Esophagus muscularis mucosa (tissue), 4 donors: ENCODE measurements around the gene CD7. TPM values are rescaled to one million over a fixed set of nuclear protein-coding genes. Genes with fewer than 3 reads are reported as not detected.

Experiments
- DNase-seq: peaks from one replicate; pipeline ENCODE4 v3.0.0-alpha.2; 2017; ENCODE audit errors: extremely low spot score
- H3K27ac ChIP-seq, 4 donors: fragments of 200-600 bp; sonication (generic); replicated peaks in 1 of 4; 1 replicate in 3 of 4; 2 replicates in 1 of 4; pipeline ENCODE4 v1.5.1; 2016 to 2019; ENCODE audit warnings: mild to moderate bottlenecking in 1 of 4
- H3K27me3 ChIP-seq, 4 donors: fragments of 200-600 bp; sonication (generic); one replicate each; pipeline versions ENCODE4 v1.5.1 to v1.6.0; 2016 to 2019
- H3K36me3 ChIP-seq, 4 donors: fragments of 200-600 bp; sonication (generic); one replicate each; pipeline ENCODE4 v1.5.1; 2016 to 2019
- H3K4me1 ChIP-seq, 4 donors: fragments of 200-600 bp; sonication (generic); one replicate each; pipeline ENCODE4 v1.5.1; 2016 to 2019
- H3K4me3 ChIP-seq, 4 donors: fragments of 200-600 bp; sonication (generic); 1 replicate in 2 of 4; 2 replicates in 2 of 4; pipeline ENCODE4 v1.5.1; 2016 to 2019; ENCODE audit warnings: mild to moderate bottlenecking in 4 of 4, moderate library complexity in 1 of 4
- H3K9me3 ChIP-seq, 4 donors: fragments of 200-600 bp; sonication (generic); 1 replicate in 3 of 4; 2 replicates in 1 of 4; pipeline ENCODE4 v1.5.1; 2016 to 2019
- CTCF ChIP-seq, 3 experiments: fragments of 200-600 bp in 2 of 3; fragments of 450-650 bp in 1 of 3; sonication (generic) in 2 of 3; IDR thresholded peaks; one replicate each; pipeline ENCODE4 v1.5.1; 2017 to 2019; ENCODE audit warnings: antibody characterized with exemption in 3 of 3, mild to moderate bottlenecking in 2 of 3, moderate library complexity in 1 of 3
- EP300 ChIP-seq: sonication (generic); formaldehyde crosslinking; IDR thresholded peaks from one replicate; pipeline ENCODE4 v1.6.1; 2017; ENCODE audit warnings: antibody characterized with exemption
- POLR2A ChIP-seq: fragments of 450-650 bp; IDR thresholded peaks from one replicate; pipeline ENCODE4 v1.6.1; 2017; ENCODE audit warnings: antibody characterized with exemption, moderate library complexity, mild to moderate bottlenecking, low read depth
- POLR2AphosphoS5 ChIP-seq, 2 donors: sonication (generic); formaldehyde crosslinking; IDR thresholded peaks; one replicate each; pipeline ENCODE4 v1.6.1; 2017; ENCODE audit warnings: antibody characterized with exemption in 2 of 2
- WGBS: methylation state at CpG from one replicate; pipeline ENCODE4 v1.1.5; 2018; 5-methylcytosine and 5-hydroxymethylcytosine counted together
- intact Hi-C: fragments of 100-400 bp; cut with DNase I; formaldehyde crosslinking; loops from one replicate; pipeline ENCODE4 v1.15.1; 2023
- total RNA-seq, 4 donors: library from RNA; depleted of rRNA; stranded (reverse); fragments of >200 nt; gene quantifications; one replicate each; pipeline versions ENCODE4 v1.1.0 to v1.2.1, GENCODE V29; 2016

CD7 gene
- total RNA-seq, 4 donors from 2014 or later = 0.91 to 5.7 (median 2.0) TPM; not detected in 1

- 69% methylated on average over 16 of the region's 16 CpGs for WGBS
- Histone ChIP-seq H3K36me3 (peaks cover 0 to 17% (median 0%) of the 10 kb centered on the region in 4 donors), H3K4me3 (no peak overlapping the region), H3K9me3 (no peaks in the 10 kb centered on the region), H3K4me1 (peaks cover 8 to 30% (median 25%) of the 10 kb centered on the region in 4 donors), H3K27ac (no peak overlapping the region), H3K27me3 (peaks cover 0 to 36% (median 0%) of the 10 kb centered on the region in 4 donors)
- intact Hi-C loops = no loop called here
- DNase-seq = no peak
- no peak for TF ChIP-seq EP300
- TF ChIP-seq POLR2AphosphoS5 (IDR thresholded peaks at IDR 0.05) = no peak
- no peak for TF ChIP-seq POLR2A
- TF ChIP-seq CTCF (IDR thresholded peaks at IDR 0.05) = no peak
Observed at GRCh38 chr17:82327757-82328140, 10.3 kb upstream of the CD7 start.

GRCh38 chr17:82327289-82327688, 9.9 kb upstream of the CD7 start:
- intact Hi-C loops = no loop called here

GRCh38 chr17:82325286-82326180, 8.1 kb upstream of the CD7 start:
- 74% methylated on average over 7 of the region's 30 CpGs for WGBS
- H3K36me3 ChIP-seq = peaks cover 0 to 21% (median 0%) of the 10 kb centered on the region in 4 donors

More at GRCh38 chr17:82327289-82327688, 9.9 kb upstream of the CD7 start:
- no peak for DNase-seq
- TF ChIP-seq POLR2AphosphoS5 (IDR thresholded peaks at IDR 0.05) (no peak), EP300 (no peak), CTCF (IDR thresholded peaks at IDR 0.05) (no peak), POLR2A (no peak)
- H3K36me3 ChIP-seq = peaks cover 0 to 17% (median 0%) of the 10 kb centered on the region in 4 donors
- no peak overlapping the region for H3K4me3 ChIP-seq
- no peak overlapping the region for H3K27ac ChIP-seq
- H3K4me1 ChIP-seq = peaks cover 7 to 25% (median 20%) of the 10 kb centered on the region in 4 donors
- peaks cover 0 to 36% (median 0%) of the 10 kb centered on the region in 4 donors for H3K27me3 ChIP-seq
- H3K9me3 ChIP-seq = no peaks in the 10 kb centered on the region
- 84% methylated on average over 15 of the region's 15 CpGs for WGBS

GRCh38 chr17:82324566-82325285, 7.3 kb upstream of the CD7 start:
- Histone ChIP-seq H3K36me3 (peaks cover 0 to 21% (median 0%) of the 10 kb centered on the region in 4 donors), H3K9me3 (no peaks in the 10 kb centered on the region), H3K4me3 (no peak overlapping the region), H3K27ac (no peak overlapping the region), H3K27me3 (peaks cover 0 to 42% (median 0%) of the 10 kb centered on the region in 4 donors), H3K4me1 (peaks cover 6 to 20% (median 12%) of the 10 kb centered on the region in 4 donors)
- DNase-seq = no peak
- intact Hi-C loops = no loop called here
- TF ChIP-seq POLR2AphosphoS5 (IDR thresholded peaks at IDR 0.05) (no peak), CTCF (IDR thresholded peaks at IDR 0.05) (no peak), POLR2A (no peak), EP300 (no peak)
- 81% methylated on average over 16 of the region's 25 CpGs for whole genome bisulfite sequencing

More at GRCh38 chr17:82325286-82326180, 8.1 kb upstream of the CD7 start:
- Histone ChIP-seq H3K27ac (no peak overlapping the region), H3K4me3 (no peak overlapping the region), H3K9me3 (no peaks in the 10 kb centered on the region), H3K4me1 (peaks cover 12 to 28% (median 19%) of the 10 kb centered on the region in 4 donors), H3K27me3 (peaks cover 0 to 45% (median 0%) of the 10 kb centered on the region in 4 donors)
- TF ChIP-seq POLR2A = no peak
- no peak for TF ChIP-seq EP300
- TF ChIP-seq CTCF (IDR thresholded peaks at IDR 0.05) = no peak
- no peak for TF ChIP-seq POLR2AphosphoS5 (IDR thresholded peaks at IDR 0.05)
- intact Hi-C loops = no loop called here
- DNase-seq = no peak
